CD8-positive, alpha-beta memory T cell (primary cell): Measurements from ENCODE around the gene ASCC3. TPM values are rescaled to one million over a fixed set of nuclear protein-coding genes. Genes with fewer than 3 reads are reported as not detected.

ENCODE experiments used
- CTCF ChIA-PET: fragments of 350-600 bp; sonication (Branson Sonifier 250); formaldehyde crosslinking; loops from one replicate; lab custom pipeline; 2021; ENCODE audit warnings: antibody characterized with exemption; lab: Charles Lee
- POLR2A ChIA-PET: fragments of 350-600 bp; sonication (Branson Sonifier 250); formaldehyde crosslinking; loops from one replicate; lab custom pipeline; 2021; ENCODE audit warnings: antibody characterized with exemption; lab: Charles Lee
- DNase-seq, 5 donors: peaks; one replicate each; pipeline versions ENCODE4 v3.0.0 to v3.0.0-alpha.2; 2020 to 2022; ENCODE audit warnings: mixed read lengths in 1 of 5
- H3K27ac ChIP-seq: one replicate; pipeline ENCODE4 v1.7.0; 2013; ENCODE audit warnings: low read depth, mild to moderate bottlenecking, low read length, moderate library complexity
- H3K27me3 ChIP-seq: 2 replicates; pipeline ENCODE4 v1.7.0; 2013; ENCODE audit warnings: low read length, mild to moderate bottlenecking; ENCODE audit not compliant: insufficient read depth, poor library complexity, severe bottlenecking
- H3K36me3 ChIP-seq: 2 replicates; pipeline ENCODE4 v1.7.0; 2013; ENCODE audit warnings: mild to moderate bottlenecking, low read length, moderate library complexity; ENCODE audit not compliant: insufficient read depth
- H3K4me1 ChIP-seq: 2 replicates; pipeline ENCODE4 v1.7.0; 2013; ENCODE audit warnings: mild to moderate bottlenecking, low read length, moderate library complexity; ENCODE audit not compliant: insufficient read depth
- H3K4me3 ChIP-seq: 2 replicates; pipeline ENCODE4 v1.7.0; 2013; ENCODE audit warnings: mild to moderate bottlenecking, low read length
- H3K9me3 ChIP-seq: 2 replicates; pipeline ENCODE4 v1.7.0; 2013; ENCODE audit warnings: mild to moderate bottlenecking, low read length
- H3K27ac Mint-ChIP-seq, 8 donors: one replicate each; pipeline ENCODE4 v1.8.0; 2020 to 2021; ENCODE audit warnings: mixed read lengths in 8 of 8, mild to moderate bottlenecking in 6 of 8, inconsistent platforms in 3 of 8, moderate library complexity in 3 of 8
- H3K27me3 Mint-ChIP-seq, 2 donors: one replicate each; pipeline ENCODE4 v1.8.0; 2020 to 2021; ENCODE audit warnings: mixed read lengths in 2 of 2, mild to moderate bottlenecking in 1 of 2, moderate library complexity in 1 of 2
- H3K36me3 Mint-ChIP-seq, 3 donors: one replicate each; pipeline ENCODE4 v1.8.0; 2020 to 2021; ENCODE audit warnings: mixed read lengths in 3 of 3, inconsistent platforms in 1 of 3, mild to moderate bottlenecking in 1 of 3
- H3K4me1 Mint-ChIP-seq, 3 donors: one replicate each; pipeline ENCODE4 v1.8.0; 2020 to 2021; ENCODE audit warnings: mixed read lengths in 3 of 3, inconsistent platforms in 1 of 3, mild to moderate bottlenecking in 1 of 3
- H3K4me3 Mint-ChIP-seq, 7 donors: one replicate each; pipeline ENCODE4 v1.8.0; 2020 to 2021; ENCODE audit warnings: mixed read lengths in 7 of 7, mild to moderate bottlenecking in 6 of 7, moderate library complexity in 4 of 7, inconsistent platforms in 2 of 7
- H3K9me3 Mint-ChIP-seq, 5 donors: one replicate each; pipeline ENCODE4 v1.8.0; 2020 to 2022; ENCODE audit warnings: mixed read lengths in 5 of 5, mild to moderate bottlenecking in 3 of 5, moderate library complexity in 2 of 5, inconsistent platforms in 1 of 5
- polyA plus RNA-seq: library from polyadenylated mRNA; unstranded; fragments of 300-500 nt; fragmentation: Illumina TruSeq; gene quantifications from one replicate; pipeline ENCODE4 v1.2.3, GENCODE V29; 2021
- total RNA-seq, 2 experiments: library from RNA; stranded (reverse); gene quantifications; one replicate each; pipeline ENCODE4 v1.2.3, GENCODE V29; 2021

The ASCC3 gene
- total and polyA plus RNA-seq, 3 experiments from 2014 or later, result 26.8 to 65.1 (median 64.0) TPM

DNA sequence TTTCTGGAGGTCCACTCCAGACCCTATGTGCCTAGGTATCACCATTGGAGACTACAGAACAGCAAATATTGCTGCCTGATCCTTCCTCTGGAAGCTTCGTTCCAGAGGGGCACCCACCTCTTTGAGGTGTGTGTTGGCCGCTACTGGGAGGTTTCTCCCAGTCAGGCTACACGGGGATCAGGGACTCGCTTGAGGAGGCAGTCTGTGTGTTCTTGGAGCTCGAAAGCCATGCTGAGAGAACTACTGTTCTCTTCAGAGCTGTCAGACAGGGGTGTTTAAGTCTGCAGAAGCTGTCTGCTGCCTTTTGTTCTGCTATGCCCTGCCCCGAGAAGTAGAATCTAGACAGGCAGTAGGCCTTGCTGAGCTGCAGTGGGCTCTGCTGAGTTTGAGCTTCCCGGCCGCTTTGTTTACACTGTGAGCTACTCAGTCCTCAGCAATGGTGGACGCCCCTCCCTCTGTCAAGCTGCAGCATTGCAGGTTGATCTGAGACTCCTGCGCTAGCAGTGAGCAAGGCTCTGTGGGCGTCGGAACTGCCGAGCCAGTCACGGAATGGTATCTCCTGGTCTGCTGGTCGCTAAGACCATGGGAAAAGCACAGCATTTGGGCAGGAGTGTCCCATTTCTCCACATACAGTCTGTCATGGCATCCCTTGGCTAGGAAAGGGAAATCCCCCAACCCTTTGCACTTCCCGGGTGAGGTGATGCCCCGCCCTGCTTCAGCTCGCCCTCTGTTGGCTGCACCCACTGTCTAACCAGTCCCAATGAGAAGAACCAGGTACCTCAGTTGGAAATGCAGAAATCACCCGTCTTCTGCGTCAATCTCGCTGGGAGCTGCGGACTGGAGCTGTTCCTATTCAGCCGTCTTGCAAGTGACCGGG is 32.5 kb upstream of the ASCC3 start:
- H3K9me3 Mint-ChIP-seq, result peaks cover 0 to 2% (median 0%) of the 10 kb centered on the region in 5 donors
- H3K27me3 Mint-ChIP-seq, result peaks cover 11 to 32% of the 10 kb centered on the region in 2 donors
- Histone ChIP-seq H3K4me3 (no peak overlapping the region), H3K4me1 (no peaks in the 10 kb centered on the region), H3K27ac (no peak overlapping the region), H3K9me3 (no peaks in the 10 kb centered on the region), H3K36me3 (no peaks in the 10 kb centered on the region), H3K27me3 (no peaks in the 10 kb centered on the region)
- ChIA-PET POLR2A (no interaction called here), CTCF (no interaction called here)
- no peak for DNase-seq
- peak overlapping the region in 2 of 7 donors; percentile 27 to 38 for H3K4me3 Mint-ChIP-seq
- H3K4me1 Mint-ChIP-seq, result no peaks in the 10 kb centered on the region
- no peak overlapping the region for H3K27ac Mint-ChIP-seq
- peaks cover 0 to 7% (median 0%) of the 10 kb centered on the region in 3 donors for H3K36me3 Mint-ChIP-seq

DNA sequence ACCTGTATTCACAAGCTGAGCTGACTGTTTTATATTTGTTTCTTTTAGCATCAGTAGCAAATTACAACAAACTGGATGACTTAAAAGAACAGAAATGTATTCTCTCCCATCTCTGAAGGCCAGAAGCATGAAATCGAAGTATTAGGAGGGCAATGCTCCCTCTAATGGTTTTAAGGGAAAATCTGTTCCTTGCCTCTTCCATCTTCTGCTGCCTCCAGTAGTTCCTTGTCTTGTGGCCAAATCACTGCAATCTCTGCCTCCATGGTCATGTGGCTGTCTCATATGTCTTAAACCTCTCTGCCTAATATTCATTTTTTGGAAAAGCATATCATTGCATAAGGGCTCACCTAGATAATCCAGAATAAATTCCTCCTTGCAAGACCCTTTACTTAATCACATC is 25.2 kb upstream of the ASCC3 start:
- Mint-ChIP-seq H3K27me3 (peaks cover 0 to 2% of the 10 kb centered on the region in 2 donors), H3K4me3 (no peak overlapping the region), H3K36me3 (peaks cover 0 to 3% (median 0%) of the 10 kb centered on the region in 3 donors), H3K27ac (no peak overlapping the region), H3K4me1 (peaks cover 0 to 2% (median 0%) of the 10 kb centered on the region in 3 donors), H3K9me3 (peaks cover 0 to 2% (median 0%) of the 10 kb centered on the region in 5 donors)
- no peak for DNase-seq
- ChIA-PET POLR2A (no interaction called here), CTCF (no interaction called here)
- Histone ChIP-seq H3K4me3 (no peak overlapping the region), H3K36me3 (no peaks in the 10 kb centered on the region), H3K4me1 (no peaks in the 10 kb centered on the region), H3K27ac (no peak overlapping the region), H3K27me3 (no peaks in the 10 kb centered on the region), H3K9me3 (no peaks in the 10 kb centered on the region)

DNA sequence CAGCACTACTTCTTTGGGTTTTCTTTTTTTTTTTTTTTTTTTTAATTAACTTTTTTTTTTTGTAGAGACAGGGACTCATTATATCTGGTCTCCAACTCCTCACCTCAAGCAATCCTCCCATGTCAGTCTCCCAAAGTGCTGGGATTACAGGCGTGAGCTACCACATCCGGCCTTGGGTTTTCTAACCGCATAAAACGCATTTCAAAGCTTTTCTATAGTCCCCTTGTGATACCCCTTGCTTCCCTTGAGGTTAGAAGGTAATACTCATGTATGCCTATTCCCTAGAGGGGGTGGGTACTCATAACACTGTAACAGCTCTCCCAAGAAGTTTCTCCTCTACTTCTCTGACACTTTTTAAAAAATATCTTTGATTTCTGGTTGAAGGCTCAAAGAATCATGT is 23.9 kb upstream of the ASCC3 start:
- no peaks in the 10 kb centered on the region for H3K9me3 ChIP-seq
- no peaks in the 10 kb centered on the region for H3K36me3 ChIP-seq
- Mint-ChIP-seq H3K36me3 (peaks cover 0 to 3% (median 0%) of the 10 kb centered on the region in 3 donors), H3K27me3 (peaks cover 0 to 2% of the 10 kb centered on the region in 2 donors), H3K27ac (no peak overlapping the region), H3K4me1 (peaks cover 0 to 2% (median 0%) of the 10 kb centered on the region in 3 donors), H3K9me3 (no peaks in the 10 kb centered on the region), H3K4me3 (no peak overlapping the region)
- no peaks in the 10 kb centered on the region for H3K27me3 ChIP-seq
- no peaks in the 10 kb centered on the region for H3K4me1 ChIP-seq
- H3K27ac ChIP-seq, result no peak overlapping the region
- CTCF ChIA-PET, result no interaction called here
- no peak overlapping the region for H3K4me3 ChIP-seq
- POLR2A ChIA-PET, result no interaction called here
- no peak for DNase-seq

DNA sequence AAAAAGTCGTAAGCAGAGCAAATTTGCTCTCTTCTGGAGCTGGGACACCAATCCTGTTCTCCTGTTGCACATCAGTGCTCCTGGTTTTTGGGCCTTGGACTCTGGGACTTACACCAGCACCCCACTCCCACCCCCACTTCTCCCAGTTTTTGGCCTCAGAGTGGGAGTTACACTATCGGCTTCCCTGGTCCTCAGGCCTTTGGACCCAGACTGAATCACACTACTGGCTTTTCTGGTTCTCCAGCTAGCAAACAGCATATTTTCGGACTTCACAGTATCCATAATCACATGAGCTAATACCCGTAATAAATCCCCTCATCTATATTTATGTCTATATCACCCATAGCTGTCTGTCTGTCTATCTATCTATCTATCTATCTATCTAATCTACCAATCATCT is 23.2 kb upstream of the ASCC3 start:
- no peaks in the 10 kb centered on the region for H3K36me3 ChIP-seq
- H3K4me1 ChIP-seq, result no peaks in the 10 kb centered on the region
- no peak overlapping the region for H3K27ac Mint-ChIP-seq
- no peaks in the 10 kb centered on the region for H3K9me3 ChIP-seq
- H3K4me3 ChIP-seq, result no peak overlapping the region
- peaks cover 0 to 2% of the 10 kb centered on the region in 2 donors for H3K27me3 Mint-ChIP-seq
- H3K36me3 Mint-ChIP-seq, result peaks cover 0 to 2% (median 0%) of the 10 kb centered on the region in 3 donors
- no peak overlapping the region for H3K4me3 Mint-ChIP-seq
- no peak overlapping the region for H3K27ac ChIP-seq
- ChIA-PET CTCF (no interaction called here), POLR2A (no interaction called here)
- peaks cover 0 to 1% (median 0%) of the 10 kb centered on the region in 5 donors for H3K9me3 Mint-ChIP-seq
- H3K4me1 Mint-ChIP-seq, result peaks cover 0 to 2% (median 0%) of the 10 kb centered on the region in 3 donors
- no peaks in the 10 kb centered on the region for H3K27me3 ChIP-seq
- no peak for DNase-seq

DNA sequence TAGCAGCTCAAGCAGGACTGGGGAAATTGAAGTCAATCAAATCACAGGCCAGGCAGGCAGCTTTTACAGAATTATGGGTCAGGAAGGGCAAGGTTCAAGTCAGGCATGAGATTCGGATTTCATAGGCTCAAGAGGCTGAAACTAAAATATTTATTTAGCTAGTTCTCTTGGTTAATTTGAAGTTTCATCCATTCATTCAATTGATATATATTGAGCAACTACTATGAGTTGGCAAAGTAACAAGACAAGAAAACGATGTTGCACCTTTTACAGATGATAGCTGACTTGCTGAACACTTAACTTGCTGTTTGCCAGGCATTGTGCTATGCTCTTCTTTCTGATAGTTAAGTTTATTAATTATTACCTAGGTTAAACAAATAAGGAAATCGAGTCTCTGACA is 20.5 kb upstream of the ASCC3 start:
- H3K4me1 Mint-ChIP-seq, result peaks cover 0 to 2% (median 0%) of the 10 kb centered on the region in 3 donors
- Histone ChIP-seq H3K36me3 (no peaks in the 10 kb centered on the region), H3K27me3 (no peaks in the 10 kb centered on the region), H3K4me1 (no peaks in the 10 kb centered on the region), H3K9me3 (no peaks in the 10 kb centered on the region), H3K27ac (no peak overlapping the region), H3K4me3 (no peak overlapping the region)
- no peaks in the 10 kb centered on the region for H3K27me3 Mint-ChIP-seq
- POLR2A ChIA-PET, result no interaction called here
- CTCF ChIA-PET, result no interaction called here
- DNase-seq, result no peak
- H3K4me3 Mint-ChIP-seq, result no peak overlapping the region
- peaks cover 0 to 5% (median 0%) of the 10 kb centered on the region in 3 donors for H3K36me3 Mint-ChIP-seq
- no peak overlapping the region for H3K27ac Mint-ChIP-seq
- peaks cover 0 to 9% (median 4%) of the 10 kb centered on the region in 5 donors for H3K9me3 Mint-ChIP-seq

DNA sequence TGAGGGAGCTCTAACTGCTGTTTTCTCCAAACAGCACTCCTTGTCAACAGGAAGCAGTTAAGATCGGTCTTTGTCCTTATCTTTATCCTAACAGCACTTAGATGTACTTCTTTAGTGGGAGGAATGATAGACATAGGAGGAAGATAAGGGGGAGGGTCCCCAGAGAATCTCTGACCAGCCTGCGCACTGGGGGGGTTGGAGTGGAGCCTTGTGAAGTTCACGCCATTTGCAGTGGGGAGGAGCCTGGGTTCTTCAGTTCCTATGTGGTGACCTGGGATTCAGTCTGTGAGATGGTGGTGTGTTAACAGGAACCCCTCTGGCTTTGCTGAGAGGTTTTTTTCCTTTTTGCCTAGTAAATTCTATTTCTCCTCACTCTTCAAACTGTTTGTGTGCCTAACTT is 18.1 kb upstream of the ASCC3 start:
- POLR2A ChIA-PET, result no interaction called here
- Mint-ChIP-seq H3K27ac (peak overlapping the region in 1 of 8 donors; percentile 11), H3K27me3 (peaks cover 0 to 3% of the 10 kb centered on the region in 2 donors)

DNA sequence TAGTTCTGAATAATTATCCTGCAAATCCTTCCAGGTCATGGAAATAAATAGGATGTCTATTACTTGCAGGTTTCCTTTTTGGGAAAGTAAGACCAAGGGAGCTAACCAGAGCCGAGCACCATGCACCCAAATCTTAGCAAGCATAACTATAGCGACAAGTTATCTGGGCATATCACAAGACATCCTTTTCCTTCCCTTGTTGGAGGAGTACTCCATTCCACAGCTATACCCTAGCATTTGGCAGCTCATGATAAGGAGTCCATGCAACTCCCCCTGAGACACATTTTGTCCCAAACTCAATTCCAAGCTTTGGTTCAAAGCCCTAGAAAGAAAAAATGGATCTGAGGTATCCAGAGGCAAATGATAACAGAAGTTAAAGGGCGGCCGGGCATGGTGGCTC is 16.5 kb upstream of the ASCC3 start:
- Histone ChIP-seq H3K4me1 (no peaks in the 10 kb centered on the region), H3K27ac (no peak overlapping the region), H3K4me3 (no peak overlapping the region), H3K27me3 (no peaks in the 10 kb centered on the region), H3K36me3 (no peaks in the 10 kb centered on the region), H3K9me3 (no peaks in the 10 kb centered on the region)
- peaks cover 0 to 8% (median 0%) of the 10 kb centered on the region in 3 donors for H3K36me3 Mint-ChIP-seq
- peaks cover 0 to 9% (median 4%) of the 10 kb centered on the region in 5 donors for H3K9me3 Mint-ChIP-seq
- ChIA-PET CTCF (no interaction called here), POLR2A (no interaction called here)
- peaks cover 0 to 3% of the 10 kb centered on the region in 2 donors for H3K27me3 Mint-ChIP-seq
- DNase-seq, result no peak
- no peaks in the 10 kb centered on the region for H3K4me1 Mint-ChIP-seq
- H3K4me3 Mint-ChIP-seq, result no peak overlapping the region
- no peak overlapping the region for H3K27ac Mint-ChIP-seq

More for the DNA sequence above, 18.1 kb upstream of the ASCC3 start:
- H3K36me3 Mint-ChIP-seq, result peaks cover 0 to 8% (median 0%) of the 10 kb centered on the region in 3 donors
- H3K4me3 ChIP-seq, result no peak overlapping the region
- no peaks in the 10 kb centered on the region for H3K36me3 ChIP-seq
- no peak overlapping the region for H3K27ac ChIP-seq
- H3K4me1 ChIP-seq, result no peaks in the 10 kb centered on the region
- DNase-seq, result no peak
- no peak overlapping the region for H3K4me3 Mint-ChIP-seq
- H3K4me1 Mint-ChIP-seq, result peaks cover 0 to 2% (median 0%) of the 10 kb centered on the region in 3 donors
- H3K9me3 ChIP-seq, result no peaks in the 10 kb centered on the region
- peaks cover 0 to 9% (median 4%) of the 10 kb centered on the region in 5 donors for H3K9me3 Mint-ChIP-seq
- H3K27me3 ChIP-seq, result no peaks in the 10 kb centered on the region
- CTCF ChIA-PET, result no interaction called here

DNA sequence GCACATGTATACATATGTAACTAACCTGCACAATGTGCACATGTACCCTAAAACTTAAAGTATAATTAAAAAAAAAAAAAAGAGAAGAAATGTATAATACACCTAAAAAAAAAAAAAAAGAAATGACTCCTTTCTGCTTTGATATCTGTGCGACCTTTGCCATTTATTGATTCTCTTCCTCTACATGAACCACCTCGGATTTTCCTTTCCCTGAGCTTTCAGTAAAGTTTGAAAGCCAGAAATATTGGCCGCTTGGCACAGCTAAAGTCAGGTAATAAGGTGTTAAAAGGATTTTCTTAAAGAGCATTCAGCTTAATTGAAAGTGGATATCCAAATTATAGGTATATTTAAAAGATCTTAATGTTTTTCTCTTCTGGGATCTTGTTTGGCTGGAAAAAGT is 12.6 kb upstream of the ASCC3 start:
- ChIA-PET CTCF (no interaction called here), POLR2A (no interaction called here)
- Histone ChIP-seq H3K36me3 (no peaks in the 10 kb centered on the region), H3K9me3 (no peaks in the 10 kb centered on the region), H3K27ac (no peak overlapping the region), H3K4me3 (no peak overlapping the region), H3K4me1 (no peaks in the 10 kb centered on the region), H3K27me3 (no peaks in the 10 kb centered on the region)
- Mint-ChIP-seq H3K9me3 (peaks cover 0 to 6% (median 4%) of the 10 kb centered on the region in 5 donors), H3K36me3 (peaks cover 0 to 4% (median 0%) of the 10 kb centered on the region in 3 donors), H3K27me3 (peaks cover 0 to 3% of the 10 kb centered on the region in 2 donors), H3K27ac (no peak overlapping the region), H3K4me3 (no peak overlapping the region), H3K4me1 (no peaks in the 10 kb centered on the region)
- DNase-seq, result no peak
